Peyer's patch (tissue), 4 donors: Measurements from ENCODE around the gene LYPD6B.

Source experiments
- CTCF ChIP-seq, 6 experiments: fragments of 450-650 bp in 4 of 6; fragments of 200-600 bp in 2 of 6; sonication (generic) in 1 of 6; IDR thresholded peaks; one replicate each; pipeline ENCODE4 v1.5.1; 2017 to 2019; ENCODE audit warnings: antibody characterized with exemption in 6 of 6, mild to moderate bottlenecking in 3 of 6, moderate library complexity in 1 of 6
- POLR2A ChIP-seq, 2 donors: fragments of 450-650 bp; IDR thresholded peaks; one replicate each; pipeline ENCODE4 v1.5.1; 2017; ENCODE audit warnings: antibody characterized with exemption in 2 of 2, mild to moderate bottlenecking in 2 of 2, moderate library complexity in 2 of 2

GRCh38 chr2:149076863-149077412 lies 38.4 kb downstream of the LYPD6B start:
- no peak for TF ChIP-seq CTCF (IDR thresholded peaks at IDR 0.05)
- TF ChIP-seq POLR2A (IDR thresholded peaks at IDR 0.05): no peak
